GM18870 (cell line): Measurements from ENCODE around the gene REEP3.
A peak's percentile ranks its signal among the peaks of the same experiment; 100 is the strongest.
"Not testable (repeated sequence)": the region's sequence is repeated elsewhere in the genome, so short reads cannot be mapped to it uniquely, and the experiment has no call there.

ENCODE experiments used
- ATAC-seq: cut with Tn5 transposase; IDR thresholded peaks from one replicate; pipeline ENCODE4 v1.9.1; 2021; ENCODE audit warnings: moderate library complexity; ENCODE audit not compliant: unreplicated experiment

REEP3 gene

GRCh38 chr10:63547628-63548360, 26.6 kb downstream of the REEP3 start:
- ATAC-seq, result no peak

- no peak for ATAC-seq
Measured at GRCh38 chr10:63548860-63549259, 27.7 kb downstream of the REEP3 start.

GRCh38 chr10:63549810-63550209, 28.6 kb downstream of the REEP3 start:
- no peak for ATAC-seq

GRCh38 chr10:63553031-63553430, 31.8 kb downstream of the REEP3 start:
- no peak for ATAC-seq

- ATAC-seq, result no peak
Measured at GRCh38 chr10:63553473-63553872, 32.3 kb downstream of the REEP3 start.

GRCh38 chr10:63554657-63555056, 33.5 kb downstream of the REEP3 start:
- ATAC-seq, result peak; percentile 91

GRCh38 chr10:63555330-63555729, 34.1 kb downstream of the REEP3 start:
- ATAC-seq, result no peak

- ATAC-seq, result no peak
Measured at GRCh38 chr10:63558132-63558784, 37.1 kb downstream of the REEP3 start.

- no peak for ATAC-seq
Measured at GRCh38 chr10:63561341-63561740, 40.1 kb downstream of the REEP3 start.

- no peak for ATAC-seq
Measured at GRCh38 chr10:63562391-63562790, 41.2 kb downstream of the REEP3 start.

- ATAC-seq, result no peak
Measured at GRCh38 chr10:63562857-63563256, 41.7 kb downstream of the REEP3 start.

GRCh38 chr10:63563623-63564022, 42.4 kb downstream of the REEP3 start:
- ATAC-seq, result no peak

- ATAC-seq, result not testable (repeated sequence)
Measured at GRCh38 chr10:63564731-63565130, 43.5 kb downstream of the REEP3 start.

GRCh38 chr10:63573068-63573697, 52.0 kb downstream of the REEP3 start:
- ATAC-seq, result no peak

- no peak for ATAC-seq
Measured at GRCh38 chr10:63574011-63574410, 52.8 kb downstream of the REEP3 start.

GRCh38 chr10:63576501-63576900, 55.3 kb downstream of the REEP3 start:
- ATAC-seq, result no peak

- ATAC-seq, result no peak
Measured at GRCh38 chr10:63578501-63578900, 57.3 kb downstream of the REEP3 start.

GRCh38 chr10:63579371-63580014, 58.3 kb downstream of the REEP3 start:
- ATAC-seq, result no peak

GRCh38 chr10:63582690-63583089, 61.5 kb downstream of the REEP3 start:
- ATAC-seq, result no peak

GRCh38 chr10:63583397-63583796, 62.2 kb downstream of the REEP3 start:
- ATAC-seq, result no peak

- ATAC-seq, result no peak
Measured at GRCh38 chr10:63583909-63584724, 62.9 kb downstream of the REEP3 start.
